HCT116 (cell line): ENCODE data around the gene KRT86. TPM values are rescaled to one million over a fixed set of nuclear protein-coding genes. Genes with fewer than 3 reads are reported as not detected.

Experiments used
- ATAC-seq: fragments of 200-7000 bp; cut with Tn5 transposase; 2 replicates; pipeline ENCODE4 v1.9.1; 2020; ENCODE audit warnings: mild to moderate bottlenecking, moderate library complexity
- BruUV-seq: library from RNA; stranded (reverse); fragments of 400-500 nt; replicated peaks from 2 replicates; lab custom pipeline; 2021; lab: Mats Ljungman, UMichigan
- CTCF ChIA-PET: fragments of 300-600 bp; sonication (Branson Sonifier 250); formaldehyde crosslinking; loops from one replicate; lab custom pipeline; 2021; ENCODE audit warnings: antibody characterized with exemption; lab: Charles Lee
- POLR2A ChIA-PET: fragments of 300-600, 350-600 bp; sonication (Branson Sonifier 250); formaldehyde crosslinking; loops from one replicate; lab custom pipeline; 2021; ENCODE audit warnings: antibody characterized with exemption; lab: Charles Lee
- RAD21 ChIA-PET, 2 experiments: fragments of 300-600 bp; sonication (Branson Sonifier 250); formaldehyde crosslinking; loops; one replicate each; lab custom pipeline; 2023; ENCODE audit warnings: low total read pairs in 2 of 2; ENCODE audit not compliant: uncharacterized antibody in 2 of 2, unreplicated experiment in 2 of 2, low non-redundant PET in 1 of 2; lab: Charles Lee
- DNase-seq: peaks from one replicate; pipeline ENCODE4 v3.0.0-alpha.2; 2010; ENCODE audit warnings: low read depth, low spot score
- H2AFZ ChIP-seq: fragments of 200-600 bp; shearing (Covaris generic), sonication (generic); 2 replicates; pipeline ENCODE4 v1.6.1; 2017; ENCODE audit warnings: low read depth, mixed run types, mixed read lengths, antibody characterized with exemption, low read length; ENCODE audit not compliant: poor library complexity, severe bottlenecking
- H3K27ac ChIP-seq: 2 replicates; pipeline ENCODE4 v1.5.1; 2012; ENCODE audit warnings: low read depth, low read length
- H3K27me3 ChIP-seq: fragments of 200-600 bp; sonication (generic); 2 replicates; pipeline ENCODE4 v1.6.1; 2016; ENCODE audit warnings: mixed run types, low read length, mixed read lengths; ENCODE audit not compliant: insufficient read depth
- H3K36me3 ChIP-seq, 2 experiments: fragments of 200-500 bp in 1 of 2; fragments of 200-600 bp in 1 of 2; sonication (Bioruptor generic) in 1 of 2; sonication (generic) in 1 of 2; 2 replicates each; pipeline versions ENCODE4 v1.5.1 to v1.6.1; 2014 to 2016; ENCODE audit warnings: low read length in 2 of 2, inconsistent platforms in 1 of 2, mixed read lengths in 1 of 2, mixed run types in 1 of 2; ENCODE audit not compliant: insufficient read depth in 2 of 2, control insufficient read depth in 1 of 2
- H3K4me1 ChIP-seq, 2 experiments: fragments of 200-600 bp in 1 of 2; sonication (generic) in 1 of 2; 2 replicates each; pipeline versions ENCODE4 v1.5.1 to v1.6.1; 2012 to 2017; ENCODE audit warnings: low read length in 2 of 2, inconsistent platforms in 1 of 2, mild to moderate bottlenecking in 1 of 2, mixed read lengths in 1 of 2, mixed run types in 1 of 2, moderate library complexity in 1 of 2; ENCODE audit not compliant: insufficient read depth in 2 of 2, control insufficient read depth in 1 of 2
- H3K4me2 ChIP-seq: fragments of 200-600 bp; sonication (generic); 2 replicates; pipeline ENCODE4 v1.6.1; 2017; ENCODE audit warnings: mixed run types, low read length, mixed read lengths
- H3K4me3 ChIP-seq, 2 experiments: fragments of 200-600 bp in 1 of 2; sonication (generic) in 1 of 2; replicated peaks in 1 of 2; 2 replicates each; pipeline ENCODE4 v1.5.1; 2011 to 2016; ENCODE audit warnings: low read length in 2 of 2, control low read depth in 1 of 2, low read depth in 1 of 2, mild to moderate bottlenecking in 1 of 2, mixed read lengths in 1 of 2, mixed run types in 1 of 2
- H3K79me2 ChIP-seq: fragments of 200-600 bp; sonication (generic); 2 replicates; pipeline ENCODE4 v1.6.1; 2017; ENCODE audit warnings: mild to moderate bottlenecking, mixed run types, low read length, moderate library complexity, mixed read lengths; ENCODE audit not compliant: insufficient read depth
- H3K9ac ChIP-seq: fragments of 200-600 bp; sonication (generic); 2 replicates; pipeline ENCODE4 v1.6.1; 2016; ENCODE audit warnings: low read length, mixed read lengths
- H3K9me2 ChIP-seq: fragments of 200-600 bp; sonication (generic), shearing (Covaris generic); 2 replicates; pipeline ENCODE4 v1.6.1; 2017; ENCODE audit warnings: mixed run types, mild to moderate bottlenecking, moderate library complexity; ENCODE audit not compliant: insufficient read depth
- H3K9me3 ChIP-seq, 2 experiments: fragments of 200-500 bp in 1 of 2; fragments of 200-600 bp in 1 of 2; sonication (Bioruptor generic) in 1 of 2; sonication (generic) in 1 of 2; 2 replicates each; pipeline ENCODE4 v1.6.1; 2014 to 2017; ENCODE audit warnings: low read length in 2 of 2, mixed read lengths in 2 of 2, inconsistent platforms in 1 of 2, low read depth in 1 of 2, mild to moderate bottlenecking in 1 of 2, mixed run types in 1 of 2, moderate library complexity in 1 of 2; ENCODE audit not compliant: control insufficient read depth in 1 of 2, insufficient read depth in 1 of 2
- H4K20me1 ChIP-seq: fragments of 200-600 bp; sonication (generic), shearing (Covaris generic); 2 replicates; pipeline ENCODE4 v1.6.1; 2017; ENCODE audit warnings: mixed run types, mild to moderate bottlenecking, moderate library complexity; ENCODE audit not compliant: insufficient read depth
- ELF1 ChIP-seq: IDR thresholded peaks from 2 replicates; pipeline ENCODE4 v1.6.1; 2012; ENCODE audit warnings: low read depth, borderline replicate concordance
- EZH2 ChIP-seq: fragments of 200-600 bp; sonication (generic); IDR thresholded peaks from 2 replicates; pipeline ENCODE4 v1.6.1; 2017; ENCODE audit warnings: antibody characterized with exemption, mixed run types
- EZH2phosphoT487 ChIP-seq: fragments of 200-600 bp; IDR thresholded peaks from 2 replicates; pipeline ENCODE4 v1.6.1; 2018; ENCODE audit warnings: antibody characterized with exemption, borderline replicate concordance
- POLR2AphosphoS5 ChIP-seq: IDR thresholded peaks from 2 replicates; pipeline ENCODE4 v1.6.1; 2011; ENCODE audit warnings: mild to moderate bottlenecking, low read depth, low read length, moderate library complexity
- RAD21 ChIP-seq: IDR thresholded peaks from 2 replicates; pipeline ENCODE4 v1.6.1; 2012; ENCODE audit warnings: low read depth, mild to moderate bottlenecking
- SIN3A ChIP-seq: IDR thresholded peaks from 2 replicates; pipeline ENCODE4 v1.6.1; 2012; ENCODE audit warnings: low read depth
- SP1 ChIP-seq: IDR thresholded peaks from 2 replicates; pipeline ENCODE4 v1.6.1; 2012; ENCODE audit warnings: low read depth
- TCF7L2 ChIP-seq: IDR thresholded peaks from 2 replicates; pipeline ENCODE4 v1.7.0; 2011; ENCODE audit warnings: borderline replicate concordance, inconsistent platforms; ENCODE audit not compliant: insufficient read depth, insufficient read length; ENCODE audit errors: extremely low read depth
- ZFX ChIP-seq: fragments of 450-650 bp; IDR thresholded peaks from 2 replicates; pipeline ENCODE4 v1.6.1; 2017
- intact Hi-C: fragments of 100-400 bp; cut with micrococcal nuclease; formaldehyde crosslinking; loops from 2 replicates; pipeline ENCODE4 v1.10.0; 2022
- total RNA-seq: library from RNA; stranded (reverse); gene quantifications from one replicate; pipeline ENCODE4 v1.2.1, GENCODE V29; 2021; ENCODE audit not compliant: unreplicated experiment
- TF ChIP-seq, protein P1 (sequence below): IDR thresholded peaks from 2 replicates; pipeline ENCODE4 v1.6.1; 2012
- TF ChIP-seq, protein P2 (sequence below): IDR thresholded peaks from 2 replicates; pipeline ENCODE4 v1.6.1; 2012; ENCODE audit warnings: low read depth
- TF ChIP-seq, protein P3 (sequence below): IDR thresholded peaks from 2 replicates; pipeline ENCODE4 v1.6.1; 2012

KRT86 gene
- total RNA-seq, 1 experiment from 2014 or later = 1.5 TPM

DNA sequence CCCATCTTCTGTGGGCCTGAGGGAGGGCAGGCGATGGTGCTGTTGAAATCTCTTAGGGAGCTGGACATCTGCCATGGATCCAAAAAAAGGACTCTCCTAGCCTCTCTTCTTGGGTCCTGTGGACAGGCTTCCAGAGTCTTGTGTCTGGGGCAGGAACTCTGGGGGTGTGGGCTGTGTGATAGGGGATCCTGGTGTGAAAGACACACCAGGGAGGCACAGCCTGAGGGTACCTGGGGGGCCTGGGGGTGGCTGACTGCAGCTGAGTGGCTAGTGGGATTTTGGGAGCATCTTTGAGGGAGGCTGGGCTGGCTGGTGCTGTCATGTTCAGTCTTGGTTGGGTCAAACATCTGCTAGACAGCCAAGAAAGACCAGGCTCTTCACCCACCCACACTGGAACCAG lies 48.6 kb downstream of the KRT86 start:
- TF ChIP-seq ELF1 = no peak
- TF ChIP-seq, protein P1, sequence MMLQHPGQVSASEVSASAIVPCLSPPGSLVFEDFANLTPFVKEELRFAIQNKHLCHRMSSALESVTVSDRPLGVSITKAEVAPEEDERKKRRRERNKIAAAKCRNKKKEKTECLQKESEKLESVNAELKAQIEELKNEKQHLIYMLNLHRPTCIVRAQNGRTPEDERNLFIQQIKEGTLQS = no peak
- TF ChIP-seq SIN3A = no peak
- TF ChIP-seq EZH2 = no peak
- TF ChIP-seq ZFX = no peak
- TF ChIP-seq, protein P2, sequence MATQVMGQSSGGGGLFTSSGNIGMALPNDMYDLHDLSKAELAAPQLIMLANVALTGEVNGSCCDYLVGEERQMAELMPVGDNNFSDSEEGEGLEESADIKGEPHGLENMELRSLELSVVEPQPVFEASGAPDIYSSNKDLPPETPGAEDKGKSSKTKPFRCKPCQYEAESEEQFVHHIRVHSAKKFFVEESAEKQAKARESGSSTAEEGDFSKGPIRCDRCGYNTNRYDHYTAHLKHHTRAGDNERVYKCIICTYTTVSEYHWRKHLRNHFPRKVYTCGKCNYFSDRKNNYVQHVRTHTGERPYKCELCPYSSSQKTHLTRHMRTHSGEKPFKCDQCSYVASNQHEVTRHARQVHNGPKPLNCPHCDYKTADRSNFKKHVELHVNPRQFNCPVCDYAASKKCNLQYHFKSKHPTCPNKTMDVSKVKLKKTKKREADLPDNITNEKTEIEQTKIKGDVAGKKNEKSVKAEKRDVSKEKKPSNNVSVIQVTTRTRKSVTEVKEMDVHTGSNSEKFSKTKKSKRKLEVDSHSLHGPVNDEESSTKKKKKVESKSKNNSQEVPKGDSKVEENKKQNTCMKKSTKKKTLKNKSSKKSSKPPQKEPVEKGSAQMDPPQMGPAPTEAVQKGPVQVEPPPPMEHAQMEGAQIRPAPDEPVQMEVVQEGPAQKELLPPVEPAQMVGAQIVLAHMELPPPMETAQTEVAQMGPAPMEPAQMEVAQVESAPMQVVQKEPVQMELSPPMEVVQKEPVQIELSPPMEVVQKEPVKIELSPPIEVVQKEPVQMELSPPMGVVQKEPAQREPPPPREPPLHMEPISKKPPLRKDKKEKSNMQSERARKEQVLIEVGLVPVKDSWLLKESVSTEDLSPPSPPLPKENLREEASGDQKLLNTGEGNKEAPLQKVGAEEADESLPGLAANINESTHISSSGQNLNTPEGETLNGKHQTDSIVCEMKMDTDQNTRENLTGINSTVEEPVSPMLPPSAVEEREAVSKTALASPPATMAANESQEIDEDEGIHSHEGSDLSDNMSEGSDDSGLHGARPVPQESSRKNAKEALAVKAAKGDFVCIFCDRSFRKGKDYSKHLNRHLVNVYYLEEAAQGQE = no peak
- no peak for TF ChIP-seq TCF7L2
- TF ChIP-seq, protein P3, sequence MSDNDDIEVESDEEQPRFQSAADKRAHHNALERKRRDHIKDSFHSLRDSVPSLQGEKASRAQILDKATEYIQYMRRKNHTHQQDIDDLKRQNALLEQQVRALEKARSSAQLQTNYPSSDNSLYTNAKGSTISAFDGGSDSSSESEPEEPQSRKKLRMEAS = no peak
- no peak for TF ChIP-seq RAD21
- TF ChIP-seq EZH2phosphoT487 = no peak
- no peak for TF ChIP-seq POLR2AphosphoS5
- no peak for TF ChIP-seq SP1
- POLR2A ChIA-PET = no interaction called here

More for the DNA sequence above, 48.6 kb downstream of the KRT86 start:
- H3K4me1 ChIP-seq = peaks cover 0 to 16% of the 10 kb centered on the region in 2 experiments; a peak in 2 of 4 replicates
- no peaks in the 10 kb centered on the region for H3K79me2 ChIP-seq
- H2AFZ ChIP-seq = no peak overlapping the region
- no peaks in the 10 kb centered on the region for H3K9me3 ChIP-seq
- no peak overlapping the region for H3K4me2 ChIP-seq
- H3K9ac ChIP-seq = no peak overlapping the region
- no peak for DNase-seq
- no peaks in the 10 kb centered on the region for H3K9me2 ChIP-seq
- BruUV-seq = no TSS peak
- H3K27ac ChIP-seq = no peak overlapping the region
- ATAC-seq = no peak
- no peak overlapping the region for H3K4me3 ChIP-seq
- no peaks in the 10 kb centered on the region; the same call in 1 of the 2 replicates for H3K27me3 ChIP-seq
- intact Hi-C loops = no loop called here
- ChIA-PET CTCF (no interaction called here), RAD21 (no interaction called here)
- H3K36me3 ChIP-seq = no peaks in the 10 kb centered on the region
- no peaks in the 10 kb centered on the region for H4K20me1 ChIP-seq
